ENCODE data around the gene WT1. TPM values are rescaled to one million over a fixed set of nuclear protein-coding genes. Genes with fewer than 3 reads are reported as not detected.

The WT1 gene
- total RNA-seq, 1 donor from 2014 or later = 0.40 TPM

Other genes starting within 250 kb of the WT1 start
- 668 and 975 TPM in 2 replicates for gene EIF3M, start 148.3 kb upstream of the WT1 start, total RNA-seq

Measured in renal cortical epithelial cell (primary cell).